HG03280 (cell line): ENCODE measurements around the gene GRID1.

ENCODE experiments used
- ATAC-seq: cut with Tn5 transposase; IDR thresholded peaks from one replicate; pipeline ENCODE4 v1.9.1; 2021; ENCODE audit warnings: mild to moderate bottlenecking, moderate library complexity; ENCODE audit not compliant: unreplicated experiment

GRID1 gene

GRCh38 chr10:86281396-86281795 is 85.2 kb downstream of the GRID1 start:
- no peak for ATAC-seq

GRCh38 chr10:86269332-86269731 is 97.3 kb downstream of the GRID1 start:
- no peak for ATAC-seq

- no peak for ATAC-seq
Observed at GRCh38 chr10:86267286-86268195, 99.1 kb downstream of the GRID1 start.

- ATAC-seq: no peak
Observed at GRCh38 chr10:86266446-86267242, 100.0 kb downstream of the GRID1 start.

GRCh38 chr10:86265895-86266259 is 100.7 kb downstream of the GRID1 start:
- no peak for ATAC-seq

GRCh38 chr10:86265236-86265894 is 101.2 kb downstream of the GRID1 start:
- no peak for ATAC-seq

- ATAC-seq: no peak
Observed at GRCh38 chr10:86264481-86265231, 101.9 kb downstream of the GRID1 start.

- ATAC-seq: no peak
Observed at GRCh38 chr10:86263907-86264306, 102.7 kb downstream of the GRID1 start.

- no peak for ATAC-seq
Observed at GRCh38 chr10:86263209-86263608, 103.4 kb downstream of the GRID1 start.

GRCh38 chr10:86262688-86263181 is 103.9 kb downstream of the GRID1 start:
- no peak for ATAC-seq

GRCh38 chr10:86261941-86262687 is 104.5 kb downstream of the GRID1 start:
- peak; percentile 81 for ATAC-seq

GRCh38 chr10:86261470-86261869 is 105.1 kb downstream of the GRID1 start:
- ATAC-seq: no peak

- ATAC-seq: no peak
Observed at GRCh38 chr10:86260564-86260963, 106.0 kb downstream of the GRID1 start.

GRCh38 chr10:86259901-86260562 is 106.6 kb downstream of the GRID1 start:
- no peak for ATAC-seq

- ATAC-seq: no peak
Observed at GRCh38 chr10:86258941-86259340, 107.7 kb downstream of the GRID1 start.

GRCh38 chr10:86258499-86258898 is 108.1 kb downstream of the GRID1 start:
- ATAC-seq: no peak

GRCh38 chr10:86257683-86258082 is 108.9 kb downstream of the GRID1 start:
- no peak for ATAC-seq

- ATAC-seq: no peak
Observed at GRCh38 chr10:86256690-86257315, 109.8 kb downstream of the GRID1 start.
